Chondrocyte (in vitro differentiated cells): ENCODE data around the gene HSPG2. TPM values are rescaled to one million over a fixed set of nuclear protein-coding genes. Genes with fewer than 3 reads are reported as not detected.

Experiments
- DNase-seq: peaks from one replicate; pipeline ENCODE4 v3.0.0; 2021; ENCODE audit warnings: mixed read lengths, low spot score
- H3K27ac Mint-ChIP-seq: one replicate; pipeline ENCODE4 v1.8.0; 2021; ENCODE audit warnings: mild to moderate bottlenecking, moderate library complexity, mixed read lengths; ENCODE audit not compliant: unreplicated experiment
- H3K27me3 Mint-ChIP-seq: 2 replicates; pipeline ENCODE4 v1.8.0; 2021; ENCODE audit warnings: low read depth, mixed read lengths
- H3K36me3 Mint-ChIP-seq: 2 replicates; pipeline ENCODE4 v1.8.0; 2021; ENCODE audit warnings: low read depth, mixed read lengths
- H3K4me1 Mint-ChIP-seq: 2 replicates; pipeline ENCODE4 v1.8.0; 2021; ENCODE audit warnings: low read depth, mild to moderate bottlenecking, mixed read lengths
- H3K4me3 Mint-ChIP-seq: one replicate; pipeline ENCODE4 v1.8.0; 2021; ENCODE audit warnings: mild to moderate bottlenecking, moderate library complexity, mixed read lengths; ENCODE audit not compliant: unreplicated experiment
- H3K9me3 Mint-ChIP-seq: 2 replicates; pipeline ENCODE4 v1.8.0; 2021; ENCODE audit warnings: low read depth, mixed read lengths
- total RNA-seq: library from RNA; stranded (reverse); gene quantifications from 3 replicates; pipeline ENCODE4 v1.2.1, GENCODE V29; 2021
- TF ChIP-seq, protein P1 (sequence below): fragments of 200-600 bp; sonication (generic); IDR thresholded peaks from 2 replicates; pipeline ENCODE4 v1.5.0; 2021; ENCODE audit warnings: antibody characterized with exemption, mild to moderate bottlenecking, moderate library complexity

HSPG2 gene
- total RNA-seq, 1 donor from 2014 or later, result 481 TPM

DNA sequence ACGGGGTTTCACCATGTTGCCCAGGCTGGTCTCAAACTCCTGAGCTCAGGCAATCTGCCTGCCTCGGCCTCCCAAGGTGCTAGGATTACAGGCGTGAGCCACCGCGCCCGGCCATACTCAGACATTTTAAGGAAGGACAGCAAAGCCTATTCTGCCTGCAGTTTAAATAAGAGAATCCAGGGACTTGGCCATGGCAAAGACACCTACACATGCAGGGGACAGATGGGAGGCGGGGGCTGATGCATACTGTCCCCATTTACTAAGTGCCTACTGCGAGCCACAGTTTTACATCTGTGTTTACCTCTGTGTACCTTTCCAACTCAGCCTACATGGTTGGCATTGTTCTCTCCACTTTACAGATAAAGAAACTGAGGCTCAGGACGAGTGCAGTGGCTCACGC lies 99.6 kb downstream of the HSPG2 start:
- Mint-ChIP-seq H3K4me1 (no peaks in the 10 kb centered on the region), H3K4me3 (no peak overlapping the region), H3K36me3 (peaks cover 48% of the 10 kb centered on the region), H3K27ac (no peak overlapping the region), H3K27me3 (no peaks in the 10 kb centered on the region), H3K9me3 (no peaks in the 10 kb centered on the region)
- TF ChIP-seq, protein P1, sequence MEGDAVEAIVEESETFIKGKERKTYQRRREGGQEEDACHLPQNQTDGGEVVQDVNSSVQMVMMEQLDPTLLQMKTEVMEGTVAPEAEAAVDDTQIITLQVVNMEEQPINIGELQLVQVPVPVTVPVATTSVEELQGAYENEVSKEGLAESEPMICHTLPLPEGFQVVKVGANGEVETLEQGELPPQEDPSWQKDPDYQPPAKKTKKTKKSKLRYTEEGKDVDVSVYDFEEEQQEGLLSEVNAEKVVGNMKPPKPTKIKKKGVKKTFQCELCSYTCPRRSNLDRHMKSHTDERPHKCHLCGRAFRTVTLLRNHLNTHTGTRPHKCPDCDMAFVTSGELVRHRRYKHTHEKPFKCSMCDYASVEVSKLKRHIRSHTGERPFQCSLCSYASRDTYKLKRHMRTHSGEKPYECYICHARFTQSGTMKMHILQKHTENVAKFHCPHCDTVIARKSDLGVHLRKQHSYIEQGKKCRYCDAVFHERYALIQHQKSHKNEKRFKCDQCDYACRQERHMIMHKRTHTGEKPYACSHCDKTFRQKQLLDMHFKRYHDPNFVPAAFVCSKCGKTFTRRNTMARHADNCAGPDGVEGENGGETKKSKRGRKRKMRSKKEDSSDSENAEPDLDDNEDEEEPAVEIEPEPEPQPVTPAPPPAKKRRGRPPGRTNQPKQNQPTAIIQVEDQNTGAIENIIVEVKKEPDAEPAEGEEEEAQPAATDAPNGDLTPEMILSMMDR, result no peak
- no peak for DNase-seq

DNA sequence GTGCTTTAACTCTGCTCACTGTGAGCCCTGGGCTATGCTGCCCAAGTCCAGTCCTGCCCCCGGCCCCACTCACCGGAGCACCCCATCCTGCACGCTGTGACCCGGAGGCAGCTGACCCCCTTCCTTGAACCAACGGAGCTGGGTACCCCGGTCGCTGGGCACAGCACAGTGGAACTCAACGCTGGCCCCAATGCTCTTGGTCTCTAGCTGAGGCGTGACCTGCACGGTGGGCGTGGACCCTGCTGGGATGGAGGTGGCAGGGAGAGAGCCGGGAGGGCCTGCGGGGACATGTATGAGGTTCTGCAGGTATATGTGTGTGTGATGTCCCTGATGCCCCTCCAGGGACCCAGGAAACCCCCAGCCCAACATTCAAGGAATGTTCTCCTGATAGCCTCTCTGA lies 100.4 kb downstream of the HSPG2 start:
- TF ChIP-seq, protein P1, result no peak
- Mint-ChIP-seq H3K36me3 (peaks cover 53% of the 10 kb centered on the region), H3K27me3 (no peaks in the 10 kb centered on the region), H3K27ac (no peak overlapping the region), H3K4me3 (no peak overlapping the region), H3K9me3 (no peaks in the 10 kb centered on the region), H3K4me1 (no peaks in the 10 kb centered on the region)
- no peak for DNase-seq

DNA sequence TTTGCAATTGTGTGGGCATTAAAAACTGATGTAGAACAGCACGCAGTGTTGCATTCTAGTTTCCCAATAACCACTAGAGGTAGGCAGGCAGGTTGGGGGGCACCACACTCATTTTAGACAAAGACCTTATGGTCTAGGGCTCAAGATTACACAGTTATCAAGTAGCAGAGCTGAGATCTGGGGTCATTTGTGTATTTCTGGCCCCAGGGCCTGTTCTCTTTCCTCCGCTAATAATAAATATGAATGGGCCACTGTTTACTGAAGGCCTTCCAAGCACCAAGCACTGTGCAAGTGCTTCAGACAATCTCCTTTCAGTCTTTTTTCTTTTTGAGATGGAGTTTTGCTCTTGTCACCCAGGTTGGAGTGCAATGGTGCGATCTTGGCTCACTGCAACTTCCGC lies 101.1 kb downstream of the HSPG2 start:
- TF ChIP-seq, protein P1, result no peak
- DNase-seq, result no peak
- Mint-ChIP-seq H3K36me3 (peaks cover 50% of the 10 kb centered on the region), H3K9me3 (no peaks in the 10 kb centered on the region), H3K4me1 (no peaks in the 10 kb centered on the region), H3K27me3 (no peaks in the 10 kb centered on the region), H3K4me3 (no peak overlapping the region), H3K27ac (no peak overlapping the region)

DNA sequence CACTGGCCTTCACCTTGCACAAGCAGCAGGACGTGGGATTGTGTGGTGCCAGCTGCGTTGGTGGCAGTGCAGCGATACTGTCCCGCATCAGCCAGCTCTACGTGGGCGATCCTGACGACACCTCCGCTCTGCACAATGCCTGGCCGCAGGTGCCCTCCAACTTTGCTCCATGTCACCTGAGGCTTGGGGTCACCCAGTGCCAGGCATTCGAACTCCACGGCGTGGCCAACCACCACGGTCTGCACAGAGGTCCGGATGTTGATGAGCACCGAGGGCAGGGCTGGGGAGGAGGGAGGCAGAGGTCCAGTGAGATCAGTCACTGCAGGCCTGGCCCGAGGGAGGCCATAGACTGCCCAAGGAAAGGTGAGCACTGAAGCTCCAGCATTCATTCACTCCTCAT lies 102.4 kb downstream of the HSPG2 start:
- Mint-ChIP-seq H3K27ac (no peak overlapping the region), H3K4me3 (no peak overlapping the region)

DNA sequence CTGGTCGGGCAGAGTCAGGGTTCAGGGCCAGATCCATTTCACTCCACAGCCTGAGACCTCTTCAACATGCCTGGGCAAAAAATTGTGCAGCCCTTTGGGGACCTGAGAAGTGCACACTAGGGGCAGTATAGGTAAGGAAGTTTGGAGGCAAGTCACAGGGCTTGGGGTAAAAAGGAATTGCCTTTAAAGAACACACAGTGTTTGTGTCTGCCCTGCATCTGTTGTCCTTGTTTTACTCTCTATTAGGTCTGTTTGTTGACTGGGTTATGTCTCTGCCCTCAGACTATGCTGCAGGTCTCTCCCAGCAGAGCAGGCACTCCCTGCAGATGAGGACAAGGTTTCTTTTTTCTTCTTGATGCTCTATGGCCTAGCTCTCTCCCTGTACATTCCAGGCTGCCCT lies 103.0 kb downstream of the HSPG2 start:
- TF ChIP-seq, protein P1, result peak; percentile 32
- H3K4me3 Mint-ChIP-seq, result no peak overlapping the region
- no peaks in the 10 kb centered on the region for H3K27me3 Mint-ChIP-seq
- H3K9me3 Mint-ChIP-seq, result no peaks in the 10 kb centered on the region
- DNase-seq, result no peak
- no peak overlapping the region for H3K27ac Mint-ChIP-seq
- peaks cover 46% of the 10 kb centered on the region for H3K36me3 Mint-ChIP-seq
- no peaks in the 10 kb centered on the region for H3K4me1 Mint-ChIP-seq

More for the DNA sequence above, 102.4 kb downstream of the HSPG2 start:
- no peaks in the 10 kb centered on the region for H3K27me3 Mint-ChIP-seq
- peaks cover 48% of the 10 kb centered on the region for H3K36me3 Mint-ChIP-seq
- TF ChIP-seq, protein P1, result no peak
- no peak for DNase-seq
- H3K4me1 Mint-ChIP-seq, result no peaks in the 10 kb centered on the region
- H3K9me3 Mint-ChIP-seq, result no peaks in the 10 kb centered on the region
